A172 (cell line): ENCODE data around the gene ASCL1. TPM values are rescaled to one million over a fixed set of nuclear protein-coding genes. Genes with fewer than 3 reads are reported as not detected.

Experiments
- DNase-seq: peaks from one replicate; pipeline ENCODE4 v3.0.0-alpha.2; 2015; ENCODE audit warnings: low spot score
- total RNA-seq: library from RNA; depleted of rRNA; stranded (reverse); fragments of >200 nt; shearing (Covaris generic); gene quantifications from 2 replicates; pipeline ENCODE4 v1.2.3, GENCODE V29; 2014; rRNA removed

The ASCL1 gene
- total RNA-seq, 1 experiment from 2014 or later = not detected

DNA sequence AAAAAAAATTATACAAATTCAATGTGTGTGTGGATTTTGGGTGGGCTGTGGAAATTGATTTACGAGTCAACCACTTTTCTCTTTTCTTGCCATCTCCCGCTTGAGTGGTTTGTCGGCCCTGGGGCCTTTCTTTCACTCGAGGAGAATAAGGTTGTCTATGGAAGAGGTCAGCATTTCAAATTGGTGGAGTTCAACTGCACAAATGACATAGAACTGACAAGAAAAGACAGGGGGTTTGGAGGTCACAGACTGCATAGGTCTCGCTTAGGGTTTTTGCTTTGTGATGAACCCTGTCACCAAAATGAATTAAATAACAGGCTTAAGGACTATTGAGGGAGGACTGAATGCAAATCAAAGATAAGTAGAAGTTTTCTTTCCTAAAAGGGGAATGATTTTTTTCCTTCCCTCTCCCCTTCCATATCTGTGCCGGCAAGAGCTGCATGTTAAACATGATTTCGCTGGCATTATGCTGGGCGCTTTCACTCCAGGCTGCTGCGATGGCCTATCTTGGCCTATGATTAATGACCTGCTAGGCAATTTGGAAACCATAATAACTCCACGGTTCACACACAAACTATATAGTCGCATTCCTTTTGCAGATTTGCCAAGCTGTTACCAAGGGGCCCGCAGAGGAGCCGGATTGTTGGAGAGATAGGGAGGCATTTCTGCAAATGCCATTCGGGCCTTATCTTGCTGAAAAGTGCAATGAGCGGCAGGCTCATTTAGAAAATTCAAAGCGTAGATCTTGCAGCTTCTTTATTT, 20.7 kb downstream of the ASCL1 start:
- no peak for DNase-seq

DNA sequence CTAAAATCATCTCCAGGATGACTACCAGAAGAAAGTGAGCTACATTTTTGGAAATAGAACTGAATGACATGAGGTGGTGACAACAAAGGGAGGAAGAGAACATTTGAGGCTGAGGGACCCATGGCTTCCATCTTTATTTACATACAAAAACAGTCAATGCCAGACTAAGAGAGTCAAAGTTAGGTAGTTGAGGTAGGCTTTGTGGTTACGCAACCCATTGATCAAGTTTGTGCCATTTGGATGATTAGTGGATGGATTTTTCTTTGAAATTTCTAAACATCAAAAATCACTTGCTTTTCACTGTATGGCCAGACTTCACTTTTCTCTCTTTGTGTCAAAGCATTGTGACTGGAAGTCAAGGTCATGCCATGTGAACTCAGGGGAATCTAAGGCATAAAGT, 22.9 kb downstream of the ASCL1 start:
- no peak for DNase-seq

DNA sequence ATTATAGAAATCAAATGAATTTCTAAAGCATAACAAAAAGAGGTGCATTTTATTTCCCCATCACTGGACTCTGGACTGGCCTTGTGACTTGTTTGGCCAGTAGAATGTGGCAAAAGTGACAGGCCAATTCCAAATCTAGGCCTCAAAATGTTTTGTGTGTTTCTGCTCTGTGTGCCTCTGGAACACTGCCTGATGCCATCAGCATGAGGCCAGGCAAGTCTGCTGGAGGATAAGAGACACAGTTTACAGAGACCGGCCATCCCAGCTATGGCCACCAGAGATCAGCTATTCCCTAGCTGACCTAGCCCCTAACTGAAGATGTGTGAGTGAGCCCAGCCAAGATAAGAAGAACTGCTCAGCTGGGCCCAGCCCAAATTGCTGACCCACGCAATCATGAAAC, 32.9 kb downstream of the ASCL1 start:
- DNase-seq = no peak

DNA sequence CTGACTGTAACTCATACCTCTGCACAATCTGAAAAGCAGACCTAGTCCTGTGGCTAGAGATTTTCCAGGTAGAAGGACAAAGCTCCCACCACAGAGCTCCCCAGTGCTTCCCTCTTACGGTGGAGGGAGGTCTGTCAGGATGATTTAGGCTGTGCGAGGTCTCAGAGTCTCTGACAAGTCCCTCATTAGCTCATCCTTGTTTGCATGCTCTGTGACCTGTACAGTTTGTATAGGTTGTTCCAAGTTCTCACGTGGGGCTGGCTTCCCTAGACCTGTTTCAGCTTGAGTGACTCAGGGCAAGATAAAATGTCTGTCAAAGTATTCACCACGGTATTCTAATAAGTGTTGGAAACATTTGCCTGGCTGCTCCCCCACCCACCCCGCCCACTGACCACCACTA, 34.8 kb downstream of the ASCL1 start:
- no peak for DNase-seq

DNA sequence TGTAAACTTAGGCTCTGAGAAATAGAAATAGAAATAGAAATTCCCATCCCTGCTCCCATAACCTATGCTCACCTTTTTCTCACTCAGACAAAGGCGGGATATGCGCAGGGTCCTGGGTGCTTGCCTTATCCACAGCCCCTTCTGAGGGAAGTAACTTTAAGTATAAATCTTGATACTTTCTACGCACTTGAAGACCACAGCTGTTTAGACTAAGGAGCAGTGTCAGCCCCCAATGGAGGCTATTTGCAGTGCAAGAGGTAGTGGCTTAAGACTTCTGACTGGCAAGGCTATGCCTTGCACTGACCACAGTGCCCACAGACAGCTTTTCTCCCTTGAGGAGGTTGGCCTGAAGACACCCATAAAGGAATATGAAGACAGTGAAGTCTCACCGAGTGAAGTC, 35.2 kb downstream of the ASCL1 start:
- no peak for DNase-seq

DNA sequence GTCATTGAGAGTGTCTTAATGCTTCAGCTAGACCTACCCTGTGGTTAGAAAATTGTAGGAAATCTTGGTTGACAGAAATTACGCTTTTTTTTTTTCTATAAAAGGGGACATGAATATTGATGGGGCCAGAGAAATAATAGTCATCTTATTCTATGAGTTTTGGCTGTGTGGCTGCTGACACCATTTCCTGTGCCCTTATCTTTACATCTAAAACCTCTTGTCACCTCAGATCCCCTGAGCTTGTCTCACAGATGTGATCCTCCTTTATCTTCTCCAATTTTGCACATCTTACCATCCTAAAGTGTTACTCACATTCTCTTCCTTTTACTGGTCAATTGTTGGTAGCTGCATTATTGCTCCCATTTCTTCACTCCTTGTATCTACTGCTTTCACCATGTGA, 36.1 kb downstream of the ASCL1 start:
- no peak for DNase-seq

DNA sequence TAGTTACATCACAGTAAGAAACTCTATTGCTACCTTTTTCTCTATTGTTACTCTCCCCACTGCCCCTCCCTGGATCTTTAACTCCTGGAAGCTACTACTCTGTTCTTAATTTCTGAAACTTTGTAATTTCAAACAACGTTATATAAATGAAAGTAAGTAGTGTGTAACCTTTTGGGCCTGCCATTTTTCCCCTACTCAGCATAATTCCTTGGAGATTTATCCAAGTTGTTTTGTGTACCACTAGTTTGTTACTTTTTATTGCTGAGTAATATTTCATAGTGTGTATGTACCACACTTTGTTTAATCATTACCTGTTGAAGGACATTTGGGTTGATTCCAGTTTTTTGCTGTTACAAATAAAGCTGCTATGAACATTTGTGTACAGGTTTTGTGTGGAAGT, 37.9 kb downstream of the ASCL1 start:
- no peak for DNase-seq

Other genes with a start within 250 kb of the ASCL1 start
- gene PAH, start 40.4 kb upstream of the ASCL1 start, total RNA-seq = not detected in 2 replicates